Stimulated activated CD4-positive, alpha-beta T cell treated with anti-CD3 and anti-CD28 coated beads, Interleukin-12 subunit alpha, Interleukin-12 subunit beta, amount 100 ng/mL, for 4 hours (primary cell): ENCODE results near the gene CEP72.
"Not testable (repeated sequence)": the region's sequence is repeated elsewhere in the genome, so short reads cannot be mapped to it uniquely, and the experiment has no call there.

Source experiments
- DNase-seq: peaks from one replicate; pipeline ENCODE4 v3.0.0-alpha.2; 2020

The CEP72 gene

DNA sequence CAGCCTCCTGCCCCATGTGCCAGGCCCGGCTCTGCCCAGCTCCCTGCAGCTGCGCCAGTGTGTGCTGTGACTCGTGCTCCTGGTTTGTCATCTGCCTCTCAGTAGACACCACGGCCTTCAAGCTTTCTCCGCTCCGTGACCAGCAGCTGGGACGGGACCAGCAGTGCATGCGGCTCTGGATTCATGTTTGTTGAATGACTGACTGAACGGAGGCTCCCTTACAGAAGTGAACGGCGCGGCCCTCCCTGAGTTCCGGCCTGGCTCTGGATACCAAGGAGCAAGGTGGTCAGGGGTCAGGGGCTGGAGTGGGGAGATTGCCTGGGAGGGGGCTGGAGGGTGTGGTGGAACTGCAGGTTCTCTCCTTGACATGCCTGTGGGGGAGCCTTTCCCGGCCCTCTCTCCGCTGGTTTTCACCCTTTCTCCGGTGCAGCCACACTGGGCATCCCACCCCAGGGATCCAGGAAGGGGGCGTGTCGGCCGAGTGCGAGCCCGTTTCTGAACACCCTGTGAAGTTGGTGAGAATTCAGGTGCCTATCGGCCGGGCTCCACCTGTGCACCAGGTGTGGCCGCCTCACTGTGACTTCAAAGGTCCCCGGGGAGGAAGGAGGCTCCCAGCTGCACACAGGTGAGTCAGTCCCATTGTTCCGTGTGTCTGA is 11.1 kb upstream of the CEP72 start:
- no peak for DNase-seq

DNA sequence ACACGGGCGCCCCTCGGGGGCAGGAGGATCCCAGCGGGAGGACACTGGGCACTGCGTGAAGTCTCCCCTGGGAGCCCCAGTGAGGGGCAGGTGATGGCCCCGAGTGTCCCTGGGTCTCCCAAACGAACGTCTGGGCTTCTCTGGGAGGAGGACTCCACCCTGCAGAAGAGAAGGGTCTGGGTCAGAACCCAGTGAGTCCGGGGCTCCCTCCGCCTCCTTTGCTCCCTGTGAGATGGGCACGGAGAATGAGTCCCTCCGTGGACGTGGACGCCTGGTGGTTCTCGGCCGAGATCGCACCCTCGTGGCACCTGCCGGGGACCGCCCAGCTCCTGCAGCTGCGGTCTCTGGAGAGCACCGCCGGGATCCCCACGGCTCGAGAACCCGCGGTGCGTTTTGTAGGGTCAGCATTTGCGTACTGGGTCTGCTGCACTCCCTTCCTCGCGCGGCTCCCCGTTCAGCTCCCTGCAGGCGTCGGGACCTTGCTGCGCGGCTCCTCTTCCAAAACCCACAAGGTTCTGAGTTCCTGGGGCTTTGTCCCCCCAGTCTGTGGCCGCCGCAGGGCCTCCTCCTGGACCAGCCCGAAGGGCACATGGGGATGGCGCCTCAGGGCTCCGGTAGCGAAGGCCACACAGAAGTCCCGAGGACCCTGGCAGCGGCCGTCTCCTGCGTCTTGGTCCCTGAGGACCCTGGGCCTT is 10.2 kb upstream of the CEP72 start:
- no peak for DNase-seq

GRCh38 chr5:602466-603035 is 9.6 kb upstream of the CEP72 start:
- no peak for DNase-seq

DNA sequence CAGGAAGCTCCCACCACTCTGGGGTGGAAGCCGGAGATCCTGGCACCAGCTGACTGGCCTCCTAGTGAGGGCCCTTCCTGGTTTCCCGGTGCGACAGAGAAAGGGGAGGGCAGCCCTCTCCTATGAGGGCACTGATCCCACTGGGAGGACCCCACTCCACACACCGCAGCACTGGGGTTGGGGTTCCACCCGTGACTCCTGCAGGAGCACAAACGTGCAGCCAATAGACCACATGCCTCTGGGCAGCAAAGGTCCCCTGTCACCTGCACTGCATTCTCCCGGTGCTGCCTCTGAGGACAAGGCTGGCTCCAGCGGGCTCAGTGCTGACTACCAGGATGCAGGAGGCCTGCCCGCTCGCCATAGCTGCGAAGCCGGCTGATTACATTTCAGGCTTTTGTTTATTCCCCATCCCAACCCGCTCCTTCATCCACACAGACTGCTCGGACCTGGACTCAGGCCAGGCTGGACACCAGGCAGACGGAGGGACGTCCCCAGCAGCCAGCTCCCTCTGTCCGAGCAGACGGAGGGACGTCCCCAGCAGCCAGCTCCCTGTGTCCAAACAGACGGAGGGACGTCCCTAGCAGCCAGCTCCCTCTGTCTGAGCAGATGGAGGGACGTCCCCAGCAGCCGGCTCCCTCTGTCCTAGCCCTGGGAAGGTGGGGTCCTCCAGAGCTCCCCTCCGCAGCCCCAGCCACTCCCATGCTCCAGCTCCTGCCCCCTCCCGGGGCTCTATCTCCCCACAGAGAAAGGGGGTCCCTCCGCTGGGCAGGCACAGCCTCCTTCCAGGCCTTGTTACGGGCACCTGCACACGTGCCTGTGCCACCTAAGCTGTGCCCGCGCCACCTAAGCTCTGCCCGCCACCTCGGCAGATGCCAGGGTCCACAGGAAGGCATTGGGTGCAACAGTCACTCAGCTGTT is 8.8 kb upstream of the CEP72 start:
- DNase-seq = no peak

GRCh38 chr5:604391-604831 is 7.7 kb upstream of the CEP72 start:
- DNase-seq = no peak

DNA sequence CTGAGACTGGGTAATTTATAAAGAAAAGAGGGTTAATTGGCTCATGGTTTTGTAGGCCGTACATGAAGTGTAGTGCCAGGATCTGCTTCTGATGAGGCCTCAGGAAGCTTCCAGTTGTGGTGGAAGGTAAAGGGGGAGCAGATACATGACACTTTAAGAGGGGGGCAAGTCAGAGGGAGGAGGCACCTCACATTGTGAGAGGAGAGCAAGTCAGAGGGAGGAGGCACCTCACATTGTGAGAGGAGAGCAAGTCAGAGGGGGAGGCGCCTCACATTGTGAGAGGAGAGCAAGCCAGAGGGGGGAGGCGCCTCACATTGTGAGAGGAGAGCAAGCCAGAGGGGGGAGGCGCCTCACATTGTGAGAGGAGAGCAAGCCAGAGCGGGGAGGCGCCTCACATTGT is 7.0 kb upstream of the CEP72 start:
- DNase-seq = not testable (repeated sequence)

GRCh38 chr5:606061-606460 is 6.1 kb upstream of the CEP72 start:
- no peak for DNase-seq

DNA sequence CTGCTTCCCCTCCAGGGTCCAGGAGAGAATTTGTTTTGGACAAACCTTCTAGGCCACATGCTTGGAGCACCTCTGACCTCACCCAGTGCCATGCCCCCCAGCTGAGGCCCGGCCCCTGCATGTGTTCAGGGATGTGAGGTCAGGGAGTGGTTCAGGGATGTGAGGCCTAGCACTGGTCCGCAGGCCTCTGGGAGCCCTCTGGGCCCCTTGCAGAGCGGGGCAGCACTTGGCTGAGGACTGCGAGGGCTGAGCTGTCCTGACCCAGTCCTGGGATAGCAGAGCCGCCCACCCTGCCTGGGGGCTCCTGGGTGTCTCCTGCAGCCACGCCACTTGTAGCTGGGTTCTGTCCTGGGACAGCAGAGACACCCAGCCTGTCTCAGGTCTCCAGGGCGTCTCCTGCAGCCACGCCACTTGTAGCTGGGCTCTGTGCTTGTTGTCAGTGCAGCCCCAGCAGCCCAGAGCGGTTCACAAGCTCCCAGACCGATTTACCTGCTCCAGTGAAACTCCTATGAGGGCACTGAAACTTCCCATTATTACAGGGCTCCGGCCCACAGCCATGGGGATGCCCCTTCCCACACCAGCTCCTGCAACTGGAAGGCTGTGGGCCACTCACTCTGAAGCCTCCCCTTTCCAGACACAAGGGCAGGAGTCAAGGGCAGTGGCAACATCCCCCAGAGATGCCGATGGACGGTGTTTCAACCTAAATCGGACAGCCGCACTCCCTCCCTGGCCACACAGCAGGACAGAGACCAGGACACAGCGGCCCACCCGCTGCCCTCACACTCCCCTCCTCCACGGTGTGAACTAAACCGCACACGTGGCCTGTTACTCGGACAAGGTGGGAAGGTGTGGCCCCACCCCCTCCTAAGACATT is 5.4 kb upstream of the CEP72 start:
- no peak for DNase-seq

- DNase-seq = no peak
Measured at GRCh38 chr5:607541-608428, 4.4 kb upstream of the CEP72 start.

GRCh38 chr5:608429-609370 is 3.4 kb upstream of the CEP72 start:
- no peak for DNase-seq

DNA sequence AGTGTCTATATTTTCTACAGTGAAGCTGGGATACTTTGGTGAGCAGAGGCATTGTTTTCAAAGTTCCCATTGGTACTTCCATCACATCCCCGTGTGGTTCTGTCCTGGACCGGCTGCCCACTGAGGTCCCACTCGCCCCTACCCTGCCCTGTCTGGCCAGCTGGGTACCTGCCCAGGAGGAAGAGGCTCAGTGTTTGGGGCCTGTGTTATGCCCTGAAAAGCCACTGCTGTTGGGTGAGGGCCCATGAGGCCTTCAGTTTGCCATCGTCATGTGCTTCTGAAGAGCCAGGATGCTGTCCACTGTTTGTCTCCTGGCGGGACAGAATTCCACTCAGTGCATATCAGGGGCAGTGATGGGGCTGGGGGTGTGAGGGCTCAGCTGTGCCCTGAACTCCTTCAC is 2.6 kb upstream of the CEP72 start:
- no peak for DNase-seq

DNA sequence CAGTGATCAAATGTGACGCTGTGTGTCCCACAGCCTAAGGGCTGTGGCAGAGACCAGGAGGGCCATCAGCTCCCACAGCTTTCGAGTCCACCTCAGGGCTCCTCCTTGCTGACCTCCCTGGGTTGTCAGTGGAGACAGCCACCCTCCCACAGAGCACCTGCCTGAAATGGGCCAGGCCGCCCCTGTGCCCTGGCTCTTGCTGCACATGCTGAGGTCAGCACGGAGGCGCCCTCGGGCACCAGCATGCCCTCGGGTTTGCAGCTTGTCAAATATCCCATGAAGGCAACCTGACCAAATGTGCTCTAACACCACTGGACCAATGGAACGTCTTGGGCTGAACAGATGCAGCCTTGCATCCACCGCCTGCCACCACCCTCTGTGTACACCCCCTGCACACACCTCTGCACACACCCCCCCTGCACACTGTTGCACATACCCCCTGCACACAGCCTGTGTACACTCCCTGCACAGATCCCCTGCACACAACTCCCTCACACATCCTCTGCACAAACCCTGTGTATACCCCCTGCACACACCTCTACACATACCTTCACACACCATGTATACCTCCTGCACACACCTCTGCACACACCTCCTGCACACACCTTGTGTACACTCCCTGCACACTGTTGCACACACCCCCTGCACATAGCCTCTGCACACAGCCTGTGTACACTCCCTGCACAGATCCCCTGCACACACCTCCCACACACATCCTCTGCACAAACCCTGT is 2.0 kb upstream of the CEP72 start:
- no peak for DNase-seq

DNA sequence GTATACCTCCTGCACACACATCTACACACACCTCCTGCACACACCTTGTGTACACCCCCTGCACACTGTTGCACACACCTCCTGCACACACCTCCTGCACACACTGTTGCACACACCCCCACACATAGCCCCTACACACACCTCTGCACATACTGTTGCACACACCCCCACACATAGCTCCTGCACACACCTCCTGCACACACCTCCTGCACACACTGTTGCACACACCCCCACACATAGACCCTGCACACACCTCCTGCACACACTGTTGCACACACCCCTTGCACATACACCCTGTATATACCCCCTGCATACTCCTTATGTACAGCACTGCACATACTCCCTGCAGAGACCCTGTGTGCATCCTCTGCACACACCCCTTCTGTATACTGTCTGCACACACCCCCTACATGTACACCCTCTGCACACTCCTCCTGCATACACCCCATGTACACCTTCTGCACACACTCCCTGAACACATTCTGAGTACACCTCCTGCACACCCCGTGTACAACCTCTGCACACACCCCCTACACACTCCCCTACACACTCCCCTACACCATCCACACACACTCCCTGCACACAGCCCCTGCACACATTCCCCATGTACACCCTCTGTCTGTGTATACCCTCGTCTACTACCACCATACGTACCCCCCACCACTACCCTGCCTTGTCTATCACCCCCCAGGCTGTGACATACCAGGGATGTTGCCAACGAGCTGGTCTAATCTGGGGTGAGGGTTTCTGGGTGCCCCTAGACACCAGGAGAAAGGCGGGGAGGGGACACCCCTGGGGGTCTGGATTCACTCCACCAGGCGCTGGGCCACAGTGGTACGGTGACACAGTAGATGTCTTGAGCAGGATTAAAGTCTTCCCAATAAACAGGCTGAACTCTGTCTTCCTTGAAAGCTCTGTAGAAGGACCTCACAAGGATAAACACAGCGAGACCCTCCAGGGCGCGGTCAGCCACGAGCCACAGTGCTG is 1.1 kb upstream of the CEP72 start:
- DNase-seq = no peak

GRCh38 chr5:612498-613424 is 621 bp downstream of the CEP72 start:
- DNase-seq = no peak

- no peak for DNase-seq
Measured at GRCh38 chr5:616484-617039, 4.4 kb downstream of the CEP72 start.

DNA sequence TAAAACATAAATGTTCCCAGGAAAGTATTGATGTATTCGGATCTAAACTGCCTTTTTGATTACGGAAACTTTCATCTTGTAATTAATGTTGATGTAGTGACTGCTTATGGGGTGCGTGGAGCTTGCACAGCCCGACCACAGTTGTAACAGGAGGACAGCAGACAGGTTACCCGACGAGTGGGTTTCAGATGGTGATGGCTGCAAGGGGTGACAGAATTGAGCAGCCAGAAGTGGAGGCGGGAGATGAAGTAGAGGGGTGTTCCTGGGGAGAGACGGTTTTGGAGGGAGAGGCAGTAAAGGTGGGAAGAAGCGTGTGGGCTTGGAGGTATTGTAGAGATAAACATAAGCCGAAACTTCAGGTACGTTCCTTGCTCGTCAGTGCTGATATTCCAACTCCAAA is 5.8 kb downstream of the CEP72 start:
- no peak for DNase-seq

DNA sequence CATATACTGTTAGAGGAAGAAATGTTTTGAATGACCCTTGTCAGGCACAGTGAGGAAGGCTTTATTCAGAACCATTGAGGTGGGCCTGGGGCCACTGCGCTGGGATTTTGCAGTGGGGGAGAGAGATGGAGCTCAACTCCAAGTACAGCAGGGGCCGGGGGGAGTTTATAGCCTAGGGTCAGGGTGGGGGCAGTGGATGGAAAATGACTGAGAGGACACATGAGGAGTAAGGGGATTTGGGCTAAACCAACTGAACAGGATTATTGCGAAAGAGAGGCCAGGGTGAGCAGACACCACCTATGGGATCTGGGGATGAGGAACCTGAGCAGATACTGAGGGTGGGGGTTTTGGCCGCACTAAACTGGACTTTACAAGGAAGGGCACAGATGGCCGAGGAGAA is 6.3 kb downstream of the CEP72 start:
- DNase-seq = no peak
